22Rv1 (cell line): ENCODE results near the gene DENND5B.
A peak's percentile ranks its signal among the peaks of the same experiment; 100 is the strongest.

ENCODE experiments used
- H3K27ac ChIP-seq: fragments of 450-650 bp; 2 replicates; pipeline ENCODE4 v1.5.1; 2017
- ZFX ChIP-seq: fragments of 450-650 bp; IDR thresholded peaks from 2 replicates; pipeline ENCODE4 v1.6.1; 2017; ENCODE audit warnings: antibody characterized with exemption, borderline replicate concordance
- TF ChIP-seq, protein P1 (sequence below): fragments of 450-650 bp; IDR thresholded peaks from 2 replicates; pipeline ENCODE4 v1.5.1; 2017; ENCODE audit warnings: mild to moderate bottlenecking

The DENND5B gene

DNA sequence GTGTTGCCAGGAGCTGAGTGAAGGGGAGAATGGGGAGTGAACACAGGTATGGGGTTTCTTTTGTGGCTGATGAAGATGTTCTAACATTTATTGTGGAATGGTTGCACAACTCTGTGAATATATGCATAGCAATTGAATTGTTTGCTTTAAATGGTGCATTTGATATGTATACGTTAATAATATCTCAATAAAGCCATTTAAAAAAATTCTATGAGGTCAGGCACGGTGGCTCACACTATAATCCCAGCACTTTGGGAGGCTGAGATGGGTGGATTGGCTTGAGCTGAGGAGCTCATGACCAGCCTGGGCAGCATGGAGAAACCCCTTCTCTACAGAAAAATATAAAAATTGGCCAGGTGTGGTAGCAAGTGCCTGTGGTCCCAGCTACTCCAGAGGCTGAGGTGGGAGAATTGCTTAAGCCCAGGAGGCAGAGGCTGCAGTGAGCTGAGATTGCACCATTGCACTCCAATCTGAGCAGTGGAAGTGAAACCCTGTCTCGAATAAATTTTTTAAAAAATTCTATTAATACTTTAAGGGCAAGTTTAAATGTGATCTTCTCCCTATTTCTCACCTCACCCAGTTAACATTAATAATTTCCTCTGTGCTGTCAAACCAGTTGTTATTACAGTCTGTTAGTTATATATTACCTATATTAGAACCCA, 65.3 kb downstream of the DENND5B start:
- TF ChIP-seq, protein P1, sequence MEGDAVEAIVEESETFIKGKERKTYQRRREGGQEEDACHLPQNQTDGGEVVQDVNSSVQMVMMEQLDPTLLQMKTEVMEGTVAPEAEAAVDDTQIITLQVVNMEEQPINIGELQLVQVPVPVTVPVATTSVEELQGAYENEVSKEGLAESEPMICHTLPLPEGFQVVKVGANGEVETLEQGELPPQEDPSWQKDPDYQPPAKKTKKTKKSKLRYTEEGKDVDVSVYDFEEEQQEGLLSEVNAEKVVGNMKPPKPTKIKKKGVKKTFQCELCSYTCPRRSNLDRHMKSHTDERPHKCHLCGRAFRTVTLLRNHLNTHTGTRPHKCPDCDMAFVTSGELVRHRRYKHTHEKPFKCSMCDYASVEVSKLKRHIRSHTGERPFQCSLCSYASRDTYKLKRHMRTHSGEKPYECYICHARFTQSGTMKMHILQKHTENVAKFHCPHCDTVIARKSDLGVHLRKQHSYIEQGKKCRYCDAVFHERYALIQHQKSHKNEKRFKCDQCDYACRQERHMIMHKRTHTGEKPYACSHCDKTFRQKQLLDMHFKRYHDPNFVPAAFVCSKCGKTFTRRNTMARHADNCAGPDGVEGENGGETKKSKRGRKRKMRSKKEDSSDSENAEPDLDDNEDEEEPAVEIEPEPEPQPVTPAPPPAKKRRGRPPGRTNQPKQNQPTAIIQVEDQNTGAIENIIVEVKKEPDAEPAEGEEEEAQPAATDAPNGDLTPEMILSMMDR = no peak
- no peak for TF ChIP-seq ZFX
- no peak overlapping the region for H3K27ac ChIP-seq

DNA sequence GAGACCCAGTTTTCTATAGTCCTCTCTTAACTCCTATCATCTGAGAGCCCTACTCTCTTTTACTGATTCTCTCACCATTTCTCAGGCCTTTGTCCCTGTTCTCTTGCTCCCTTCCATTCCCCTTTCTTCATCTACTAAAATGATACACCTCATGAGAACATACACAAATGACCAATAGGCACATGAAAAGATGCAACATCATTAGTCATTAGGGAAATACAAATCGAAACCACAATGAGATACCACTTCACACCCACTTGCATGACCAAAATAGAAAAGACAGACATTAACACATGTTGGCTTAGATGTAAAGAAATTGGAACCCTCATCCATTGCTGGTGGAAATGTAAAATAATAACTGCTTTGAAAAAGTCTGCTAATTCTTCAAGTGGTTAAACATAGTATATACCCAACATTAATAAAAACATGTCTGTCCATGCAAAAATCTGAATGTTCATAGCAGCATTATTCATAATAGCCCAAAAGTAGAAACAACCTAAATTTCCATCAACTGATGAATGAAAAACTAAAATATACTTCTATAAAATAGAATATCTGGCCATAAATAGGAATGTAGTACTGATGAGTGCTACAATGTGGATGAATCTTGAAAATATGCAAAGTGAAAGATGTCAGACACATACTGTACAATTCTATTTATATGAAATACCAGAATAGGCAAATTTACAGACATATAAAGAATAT, 66.0 kb downstream of the DENND5B start:
- H3K27ac ChIP-seq = no peak overlapping the region
- TF ChIP-seq, protein P1 = no peak
- TF ChIP-seq ZFX = no peak

DNA sequence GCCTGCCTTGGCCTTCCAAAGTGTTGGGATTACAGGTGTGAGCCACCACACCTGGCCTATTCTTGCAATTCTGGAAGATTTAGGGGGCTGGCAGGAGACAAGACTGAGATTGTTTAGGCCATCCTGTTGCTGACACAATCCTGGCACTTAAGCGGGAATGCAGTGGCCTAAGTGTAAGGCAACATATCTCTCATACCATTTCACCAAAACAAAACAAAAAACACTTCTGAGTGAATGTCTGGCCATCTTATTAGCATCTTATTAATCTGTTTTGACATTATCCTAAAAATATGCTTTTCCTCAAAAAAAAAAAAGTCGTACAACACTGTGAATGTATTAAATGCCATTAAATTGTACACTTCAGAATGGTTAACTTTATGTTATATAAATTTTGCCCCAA, 67.6 kb downstream of the DENND5B start:
- no peak overlapping the region for H3K27ac ChIP-seq
- TF ChIP-seq, protein P1 = no peak
- TF ChIP-seq ZFX = no peak

DNA sequence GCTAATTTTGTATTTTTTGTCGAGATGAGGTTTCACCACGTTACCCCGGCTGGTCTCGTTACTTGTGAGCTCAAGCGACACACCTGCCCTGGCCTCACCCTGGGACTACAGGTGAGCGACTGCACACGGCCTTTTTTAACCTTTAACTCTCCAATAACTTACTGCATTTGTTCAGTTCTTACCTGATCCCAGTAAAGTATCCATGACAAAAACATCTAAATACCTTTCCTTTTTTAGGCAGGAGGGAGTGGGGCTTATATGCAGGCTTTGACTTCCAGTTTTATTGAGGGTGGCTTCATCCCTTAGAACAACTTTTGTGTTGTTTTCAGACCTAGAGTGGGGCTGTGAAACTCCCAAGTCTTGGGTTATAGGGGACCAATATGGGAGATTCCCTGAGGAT, 68.3 kb downstream of the DENND5B start:
- H3K27ac ChIP-seq = no peak overlapping the region
- TF ChIP-seq, protein P1 = no peak
- no peak for TF ChIP-seq ZFX

DNA sequence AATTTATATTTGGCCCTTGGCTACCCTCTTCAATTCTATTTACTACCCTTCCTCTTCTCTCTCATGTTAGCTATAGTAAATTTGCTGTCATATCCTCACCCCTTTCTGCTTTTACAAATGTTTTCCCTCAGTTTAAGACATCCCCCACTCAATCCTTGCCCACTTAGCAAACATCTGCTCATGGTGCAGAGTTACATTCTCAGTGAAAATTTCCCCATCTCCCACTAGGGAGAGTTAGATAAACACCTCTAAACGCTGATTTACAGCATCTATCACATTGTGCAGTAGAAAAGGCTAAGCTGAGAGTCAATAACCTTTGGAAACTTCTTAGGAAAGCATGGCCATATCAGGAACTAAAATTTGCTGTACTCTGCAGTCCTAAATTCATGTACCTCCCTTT, 69.0 kb downstream of the DENND5B start:
- no peak for TF ChIP-seq ZFX
- TF ChIP-seq, protein P1 = no peak
- no peak overlapping the region for H3K27ac ChIP-seq

DNA sequence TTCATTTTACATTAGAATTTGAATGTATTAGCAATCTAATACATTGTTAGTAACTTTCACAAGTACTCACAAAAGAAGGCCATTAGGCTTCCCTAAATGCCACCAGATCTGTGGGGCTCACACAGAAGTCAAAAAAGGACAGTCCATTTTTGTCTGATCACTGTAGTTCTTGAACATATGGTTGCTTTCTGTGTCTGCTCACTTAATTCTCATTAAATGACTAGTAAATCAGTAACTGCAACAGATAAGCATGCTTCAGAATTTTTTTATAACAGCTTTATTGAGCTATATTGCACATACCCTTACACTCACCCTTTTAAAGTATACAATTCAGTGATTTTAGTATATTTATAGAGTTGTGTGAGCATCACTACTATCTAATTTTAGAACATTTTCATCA, 71.4 kb downstream of the DENND5B start:
- no peak for TF ChIP-seq ZFX
- TF ChIP-seq, protein P1 = no peak
- H3K27ac ChIP-seq = no peak overlapping the region

DNA sequence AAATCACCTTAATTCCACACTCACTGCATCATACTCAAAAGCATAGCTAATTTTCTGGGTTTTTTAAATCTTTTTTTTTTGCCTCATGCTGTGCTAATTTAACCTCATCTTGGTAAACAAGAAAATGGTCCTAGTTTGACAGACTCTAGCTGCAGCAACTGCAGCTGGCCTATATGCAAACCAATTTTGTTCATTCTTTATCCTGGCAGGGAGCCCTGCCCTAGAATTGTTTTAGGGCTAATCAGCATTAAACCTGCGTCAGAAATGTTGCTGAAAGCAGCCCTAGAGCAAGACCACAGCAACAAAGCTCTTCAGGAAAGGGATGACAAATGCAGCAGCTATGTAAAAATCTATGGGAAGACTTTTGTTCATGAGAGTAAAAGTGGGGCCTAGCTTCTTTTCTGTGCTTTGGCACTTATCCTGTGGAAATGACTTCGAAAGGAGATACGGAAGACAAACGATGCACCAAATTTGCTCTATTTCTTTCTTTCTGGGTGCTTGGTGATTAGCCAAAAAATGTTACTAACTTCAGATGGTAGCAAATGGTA, 72.2 kb downstream of the DENND5B start:
- TF ChIP-seq, protein P1 = no peak
- no peak for TF ChIP-seq ZFX
- peak overlapping the region; percentile 29 for H3K27ac ChIP-seq
